Stimulated activated CD4-positive, alpha-beta T cell treated with anti-CD3 and anti-CD28 coated beads, Interleukin-4, amount 100 ng/mL, for 24 hours (primary cell): ENCODE measurements around the gene MARCHF9.

ENCODE experiments used
- DNase-seq: peaks from one replicate; pipeline ENCODE4 v3.0.0-alpha.2; 2020

The MARCHF9 gene

GRCh38 chr12:57807285-57807684, 52.4 kb downstream of the MARCHF9 start:
- no peak for DNase-seq

GRCh38 chr12:57808351-57808750, 53.4 kb downstream of the MARCHF9 start:
- DNase-seq: no peak

GRCh38 chr12:57809425-57809824, 54.5 kb downstream of the MARCHF9 start:
- no peak for DNase-seq
